GM23338 (cell line): ENCODE measurements around the gene PSMD8.
A peak's percentile ranks its signal among the peaks of the same experiment; 100 is the strongest.

Experiments used
- CREB1 ChIP-seq: fragments of 250-450 bp; sonication (Bioruptor Pico); IDR thresholded peaks from 2 replicates; pipeline ENCODE4 v1.5.0; 2020; ENCODE audit warnings: low read depth, mild to moderate bottlenecking, moderate library complexity
- EZH2 ChIP-seq: fragments of 200-600 bp; sonication (generic); IDR thresholded peaks from one replicate; pipeline ENCODE4 v1.8.0; 2017; ENCODE audit warnings: antibody characterized with exemption, mild to moderate bottlenecking, low read depth; ENCODE audit not compliant: unreplicated experiment
- EZH2phosphoT487 ChIP-seq: fragments of 200-600 bp; sonication (generic); IDR thresholded peaks from one replicate; pipeline ENCODE4 v1.8.1; 2018; ENCODE audit warnings: antibody characterized with exemption; ENCODE audit not compliant: unreplicated experiment
- NANOG ChIP-seq: IDR thresholded peaks from 2 replicates; pipeline ENCODE4 v1.6.1; 2016; ENCODE audit warnings: antibody characterized with exemption, borderline replicate concordance
- POLR2AphosphoS5 ChIP-seq: IDR thresholded peaks from 2 replicates; pipeline ENCODE4 v1.6.1; 2016; ENCODE audit warnings: antibody characterized with exemption, low read depth
- REST ChIP-seq: IDR thresholded peaks from one replicate; pipeline ENCODE4 v1.6.1; 2018; ENCODE audit warnings: antibody characterized with exemption; ENCODE audit not compliant: unreplicated experiment
- STAT1 ChIP-seq: IDR thresholded peaks from one replicate; pipeline ENCODE4 v1.6.1; 2016; ENCODE audit warnings: antibody characterized with exemption; ENCODE audit not compliant: unreplicated experiment
- ZNF462 ChIP-seq: fragments of 250-450 bp; sonication (Bioruptor Pico); IDR thresholded peaks from 2 replicates; pipeline ENCODE4 v1.5.0; 2020; ENCODE audit warnings: mild to moderate bottlenecking, moderate library complexity
- TF ChIP-seq, protein P1 (sequence below), 2 experiments: fragments of 200-600 bp in 1 of 2; sonication (generic) in 1 of 2; conservative IDR thresholded peaks; 2 replicates each; pipeline versions ENCODE4 v1.5.1 to v1.6.1; 2016 to 2017; ENCODE audit warnings: antibody characterized with exemption in 2 of 2, low read depth in 2 of 2, mild to moderate bottlenecking in 2 of 2, moderate library complexity in 1 of 2

DNA sequence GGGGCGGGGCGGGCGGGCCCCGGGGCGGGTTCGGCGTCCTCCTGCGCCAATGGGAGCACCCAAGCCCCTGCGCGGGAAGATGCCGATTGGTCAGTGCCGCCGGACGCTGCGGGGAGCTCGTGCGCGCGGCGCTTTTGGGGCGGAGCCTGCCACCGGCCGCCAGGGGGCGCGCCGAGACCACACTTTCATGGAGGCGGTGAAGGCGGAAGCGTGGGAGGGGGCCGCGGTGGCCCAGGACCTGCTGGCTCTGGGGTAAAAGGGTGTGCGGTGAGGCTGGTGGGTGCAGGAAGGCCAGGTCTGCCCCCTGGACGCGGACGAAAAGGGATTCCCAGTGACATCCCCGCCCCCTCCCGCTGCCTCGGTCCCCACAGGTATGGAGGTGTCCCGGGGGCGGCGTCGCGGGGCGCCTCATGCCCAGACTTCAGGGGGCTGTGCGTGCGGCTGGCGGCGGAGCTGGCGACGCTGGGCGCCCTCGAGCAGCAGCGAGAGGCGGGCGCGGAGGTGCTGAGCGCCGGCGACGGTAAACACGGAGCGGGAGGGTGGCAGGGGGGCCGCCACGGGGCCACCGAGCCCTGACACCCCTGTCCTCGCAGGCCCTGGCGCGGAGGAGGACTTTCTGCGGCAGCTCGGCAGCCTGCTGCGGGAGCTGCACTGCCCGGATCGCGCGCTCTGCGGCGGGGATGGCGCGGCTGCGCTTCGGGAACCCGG is 28.8 kb downstream of the PSMD8 start, which contains the start of gene FAM98C:
- TF ChIP-seq, protein P1, sequence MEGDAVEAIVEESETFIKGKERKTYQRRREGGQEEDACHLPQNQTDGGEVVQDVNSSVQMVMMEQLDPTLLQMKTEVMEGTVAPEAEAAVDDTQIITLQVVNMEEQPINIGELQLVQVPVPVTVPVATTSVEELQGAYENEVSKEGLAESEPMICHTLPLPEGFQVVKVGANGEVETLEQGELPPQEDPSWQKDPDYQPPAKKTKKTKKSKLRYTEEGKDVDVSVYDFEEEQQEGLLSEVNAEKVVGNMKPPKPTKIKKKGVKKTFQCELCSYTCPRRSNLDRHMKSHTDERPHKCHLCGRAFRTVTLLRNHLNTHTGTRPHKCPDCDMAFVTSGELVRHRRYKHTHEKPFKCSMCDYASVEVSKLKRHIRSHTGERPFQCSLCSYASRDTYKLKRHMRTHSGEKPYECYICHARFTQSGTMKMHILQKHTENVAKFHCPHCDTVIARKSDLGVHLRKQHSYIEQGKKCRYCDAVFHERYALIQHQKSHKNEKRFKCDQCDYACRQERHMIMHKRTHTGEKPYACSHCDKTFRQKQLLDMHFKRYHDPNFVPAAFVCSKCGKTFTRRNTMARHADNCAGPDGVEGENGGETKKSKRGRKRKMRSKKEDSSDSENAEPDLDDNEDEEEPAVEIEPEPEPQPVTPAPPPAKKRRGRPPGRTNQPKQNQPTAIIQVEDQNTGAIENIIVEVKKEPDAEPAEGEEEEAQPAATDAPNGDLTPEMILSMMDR (conservative IDR thresholded peaks at IDR 0.05; ENCODE audit: low read depth in 2 of 2), result peak; percentile 74 to 93
- TF ChIP-seq EZH2phosphoT487, result no peak
- peak; percentile 82 for TF ChIP-seq CREB1 (CRISPR knock-in tag)
- no peak for TF ChIP-seq REST
- no peak for TF ChIP-seq STAT1
- no peak for TF ChIP-seq EZH2
- peak; percentile 41; the same call in 1 of the 2 replicates for TF ChIP-seq POLR2AphosphoS5
- no peak for TF ChIP-seq ZNF462 (CRISPR knock-in tag)
- TF ChIP-seq NANOG, result no peak
